GM19351 (cell line): ENCODE measurements around the gene C1orf174.

ENCODE experiments used
- ATAC-seq: cut with Tn5 transposase; IDR thresholded peaks from one replicate; pipeline ENCODE4 v1.9.1; 2021; ENCODE audit warnings: mild to moderate bottlenecking, moderate library complexity; ENCODE audit not compliant: unreplicated experiment

Gene C1orf174

GRCh38 chr1:3876716-3877115 is 23.4 kb downstream of the C1orf174 start:
- ATAC-seq: no peak

GRCh38 chr1:3874736-3875135 is 25.3 kb downstream of the C1orf174 start:
- ATAC-seq: no peak

- ATAC-seq: no peak
Measured at GRCh38 chr1:3872546-3872945, 27.5 kb downstream of the C1orf174 start.

- no peak for ATAC-seq
Measured at GRCh38 chr1:3871451-3871805, 28.6 kb downstream of the C1orf174 start.

GRCh38 chr1:3869751-3870301 is 30.2 kb downstream of the C1orf174 start:
- no peak for ATAC-seq

GRCh38 chr1:3868464-3869006 is 31.5 kb downstream of the C1orf174 start:
- no peak for ATAC-seq

GRCh38 chr1:3865606-3866160 is 34.4 kb downstream of the C1orf174 start:
- no peak for ATAC-seq

GRCh38 chr1:3864884-3865283 is 35.2 kb downstream of the C1orf174 start:
- no peak for ATAC-seq

GRCh38 chr1:3863231-3863935 is 36.7 kb downstream of the C1orf174 start:
- no peak for ATAC-seq

GRCh38 chr1:3858231-3858981 is 41.7 kb downstream of the C1orf174 start:
- no peak for ATAC-seq

GRCh38 chr1:3857791-3858129 is 42.3 kb downstream of the C1orf174 start:
- no peak for ATAC-seq

- peak; percentile 95 for ATAC-seq
Measured at GRCh38 chr1:3856923-3857790, 42.9 kb downstream of the C1orf174 start, which contains the start of the genes CEP104 and DFFB. Gene CEP104, minus strand, starts transcription at chr1:3857211. Its CDS starts 4,804 bp downstream, at chr1:3852407. Gene DFFB, plus strand, starts transcription at chr1:3857476. Its CDS starts 128 bp downstream, at chr1:3857604.

GRCh38 chr1:3852711-3853485 is 47.2 kb downstream of the C1orf174 start:
- ATAC-seq: no peak

- no peak for ATAC-seq
Measured at GRCh38 chr1:3852091-3852490, 48.0 kb downstream of the C1orf174 start.

- no peak for ATAC-seq
Measured at GRCh38 chr1:3851292-3851691, 48.8 kb downstream of the C1orf174 start.

GRCh38 chr1:3850857-3851256 is 49.2 kb downstream of the C1orf174 start:
- ATAC-seq: no peak

GRCh38 chr1:3847081-3847480 is 53.0 kb downstream of the C1orf174 start:
- no peak for ATAC-seq

GRCh38 chr1:3846541-3846940 is 53.5 kb downstream of the C1orf174 start:
- ATAC-seq: no peak

- ATAC-seq: no peak
Measured at GRCh38 chr1:3842912-3843311, 57.2 kb downstream of the C1orf174 start.

- ATAC-seq: no peak
Measured at GRCh38 chr1:3841491-3841890, 58.6 kb downstream of the C1orf174 start.
